Brain microvascular endothelial cell (primary cell): ENCODE results near the gene RPS21.

Experiments used
- DNase-seq: peaks from one replicate; pipeline ENCODE4 v3.0.0-alpha.2; 2020
- H3K27ac ChIP-seq: fragments of 250-450 bp; sonication (Bioruptor Pico); 2 replicates; pipeline ENCODE4 v1.5.1; 2020; ENCODE audit warnings: mild to moderate bottlenecking, moderate library complexity
- H3K27me3 ChIP-seq: fragments of 250-450 bp; sonication (Bioruptor Pico); replicated peaks from 2 replicates; pipeline ENCODE4 v1.5.1; 2020; ENCODE audit warnings: mild to moderate bottlenecking
- H3K36me3 ChIP-seq: fragments of 250-450 bp; sonication (Bioruptor Pico); replicated peaks from 2 replicates; pipeline ENCODE4 v1.5.1; 2020; ENCODE audit warnings: mild to moderate bottlenecking
- H3K4me3 ChIP-seq: 2 replicates; pipeline ENCODE4 v1.5.1; 2011; ENCODE audit warnings: low read depth, mild to moderate bottlenecking, control low read depth, low read length, moderate library complexity
- CTCF ChIP-seq: IDR thresholded peaks from 2 replicates; pipeline ENCODE4 v1.5.1; 2011; ENCODE audit warnings: low read depth, mild to moderate bottlenecking, moderate library complexity, low read length, control low read depth, inconsistent platforms; ENCODE audit errors: missing control alignments
- in situ Hi-C: cut with HindIII; loops from 2 replicates; pipeline ENCODE4 v1.10.0; 2017; ENCODE audit warnings: low sequenced_read_pairs, low pct_ligation_motif_present

RPS21 gene

GRCh38 chr20:62344092-62344491 is 42.8 kb upstream of the RPS21 start:
- H3K27me3 ChIP-seq, result no peaks in the 10 kb centered on the region
- in situ Hi-C loops, result no loop called here
- peaks cover 46% of the 10 kb centered on the region for H3K36me3 ChIP-seq
- H3K27ac ChIP-seq, result no peak overlapping the region
- no peak for TF ChIP-seq CTCF
- DNase-seq, result no peak
- no peak overlapping the region for H3K4me3 ChIP-seq

GRCh38 chr20:62344782-62345181 is 42.1 kb upstream of the RPS21 start:
- H3K4me3 ChIP-seq, result no peak overlapping the region
- in situ Hi-C loops, result no loop called here
- H3K36me3 ChIP-seq, result peaks cover 44% of the 10 kb centered on the region
- no peak overlapping the region for H3K27ac ChIP-seq
- no peak for DNase-seq
- no peak for TF ChIP-seq CTCF
- H3K27me3 ChIP-seq, result no peaks in the 10 kb centered on the region

GRCh38 chr20:62345681-62346370 is 41.1 kb upstream of the RPS21 start:
- Histone ChIP-seq H3K36me3 (peaks cover 48% of the 10 kb centered on the region), H3K27ac (no peak overlapping the region), H3K4me3 (no peak overlapping the region), H3K27me3 (no peaks in the 10 kb centered on the region)
- no peak for TF ChIP-seq CTCF
- in situ Hi-C loops, result no loop called here
- DNase-seq, result no peak

GRCh38 chr20:62346398-62347150 is 40.3 kb upstream of the RPS21 start:
- H3K27me3 ChIP-seq, result no peaks in the 10 kb centered on the region
- H3K36me3 ChIP-seq, result peaks cover 54% of the 10 kb centered on the region
- in situ Hi-C loops, result no loop called here
- no peak overlapping the region for H3K4me3 ChIP-seq
- TF ChIP-seq CTCF, result no peak
- no peak overlapping the region for H3K27ac ChIP-seq
- no peak for DNase-seq

GRCh38 chr20:62347151-62347404 is 39.8 kb upstream of the RPS21 start:
- in situ Hi-C loops, result no loop called here
- no peak for TF ChIP-seq CTCF
- no peak for DNase-seq
- Histone ChIP-seq H3K27me3 (no peaks in the 10 kb centered on the region), H3K4me3 (no peak overlapping the region), H3K27ac (no peak overlapping the region), H3K36me3 (peaks cover 55% of the 10 kb centered on the region)
